Stimulated activated CD4-positive, alpha-beta T cell treated with anti-CD3 and anti-CD28 coated beads, Interleukin-1b, Interleukin-23, amount 100 ng/mL, for 4 hours (primary cell): ENCODE results near the gene NDUFS8.

Experiments used
- DNase-seq, 2 donors: peaks; one replicate each; pipeline ENCODE4 v3.0.0-alpha.2; 2020; ENCODE audit warnings: low read depth in 2 of 2

NDUFS8 gene

DNA sequence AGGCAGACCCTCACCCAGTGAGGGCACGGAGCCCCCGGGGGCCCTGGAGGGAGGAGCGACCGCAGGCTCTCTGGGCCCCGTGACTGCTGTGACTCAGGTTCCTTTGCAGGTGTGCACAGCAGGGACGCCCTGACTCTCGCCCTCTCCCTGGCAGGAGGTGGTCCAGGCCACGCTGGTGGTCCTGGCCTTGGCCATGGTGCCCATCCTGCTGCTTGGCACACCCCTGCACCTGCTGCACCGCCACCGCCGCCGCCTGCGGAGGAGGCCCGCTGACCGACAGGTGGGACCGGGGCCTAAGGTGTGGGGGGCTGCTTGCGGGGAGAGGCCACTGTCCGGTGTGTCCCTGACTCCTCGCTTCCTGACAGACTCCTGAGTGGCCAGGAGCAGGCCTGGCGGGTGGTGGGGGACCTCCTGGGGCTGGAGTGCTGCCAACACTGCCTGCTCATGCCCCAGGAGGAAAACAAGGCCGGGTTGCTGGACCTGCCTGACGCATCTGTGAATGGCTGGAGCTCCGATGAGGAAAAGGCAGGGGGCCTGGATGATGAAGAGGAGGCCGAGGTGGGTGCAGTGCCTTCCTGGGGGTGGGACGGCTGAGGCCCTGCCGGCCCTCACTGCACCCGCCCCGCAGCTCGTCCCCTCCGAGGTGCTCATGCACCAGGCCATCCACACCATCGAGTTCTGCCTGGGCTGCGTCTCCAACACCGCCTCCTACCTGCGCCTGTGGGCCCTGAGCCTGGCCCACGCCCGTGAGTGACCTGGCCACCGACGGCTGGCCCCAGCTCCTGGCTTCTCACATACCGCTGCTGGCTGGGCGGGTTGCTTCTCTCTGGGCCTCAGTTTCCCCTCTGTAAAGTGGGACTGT lies 19.3 kb downstream of the NDUFS8 start:
- no peak for DNase-seq

- DNase-seq: no peak
Observed at GRCh38 chr11:68050371-68050841, 19.9 kb downstream of the NDUFS8 start.

DNA sequence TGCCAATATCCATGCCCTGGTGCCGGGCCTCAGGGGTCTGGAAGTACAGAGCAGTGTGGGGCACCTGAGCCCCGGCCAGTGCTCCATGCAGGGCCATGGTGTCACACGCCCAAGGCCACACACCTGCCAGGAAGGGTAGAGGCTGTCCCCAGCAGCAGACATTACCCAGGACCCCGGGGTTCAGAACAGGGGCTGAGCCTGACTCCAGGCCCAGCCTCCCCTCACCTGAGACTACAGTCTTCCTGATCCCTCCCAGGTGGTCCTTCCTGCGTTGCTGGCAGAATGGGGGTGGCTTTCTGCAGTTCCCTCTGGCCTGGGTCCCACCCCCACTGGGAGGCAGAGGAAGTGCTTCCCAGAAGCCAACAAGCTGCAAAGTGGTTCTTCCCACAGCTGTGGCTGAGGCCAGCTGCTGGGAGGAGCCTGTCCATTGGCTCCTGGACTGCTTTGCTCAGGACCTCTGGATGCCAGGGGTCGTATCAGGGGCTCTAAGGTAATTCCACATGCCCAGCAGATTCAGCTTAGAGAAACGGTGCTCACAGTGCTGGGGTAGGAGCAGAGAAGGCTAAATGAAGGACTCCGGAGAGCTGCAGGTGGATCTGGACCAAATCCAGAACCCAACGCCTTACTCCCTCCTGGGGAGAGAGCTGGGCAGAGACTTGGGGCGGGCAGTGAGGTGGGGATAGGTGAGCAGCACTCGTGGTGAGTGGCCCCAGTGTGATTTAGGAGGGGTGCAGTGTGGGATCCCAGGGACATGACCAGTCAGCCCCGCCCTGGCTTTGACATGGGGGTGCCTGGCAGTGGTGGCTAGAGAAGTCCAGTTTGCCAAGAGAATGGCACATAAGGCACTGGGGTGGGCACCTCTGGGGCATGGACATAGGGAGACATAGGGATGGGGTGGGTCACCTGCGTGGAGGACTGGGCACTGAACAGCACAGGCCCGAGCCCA lies 21.0 kb downstream of the NDUFS8 start:
- DNase-seq: no peak

DNA sequence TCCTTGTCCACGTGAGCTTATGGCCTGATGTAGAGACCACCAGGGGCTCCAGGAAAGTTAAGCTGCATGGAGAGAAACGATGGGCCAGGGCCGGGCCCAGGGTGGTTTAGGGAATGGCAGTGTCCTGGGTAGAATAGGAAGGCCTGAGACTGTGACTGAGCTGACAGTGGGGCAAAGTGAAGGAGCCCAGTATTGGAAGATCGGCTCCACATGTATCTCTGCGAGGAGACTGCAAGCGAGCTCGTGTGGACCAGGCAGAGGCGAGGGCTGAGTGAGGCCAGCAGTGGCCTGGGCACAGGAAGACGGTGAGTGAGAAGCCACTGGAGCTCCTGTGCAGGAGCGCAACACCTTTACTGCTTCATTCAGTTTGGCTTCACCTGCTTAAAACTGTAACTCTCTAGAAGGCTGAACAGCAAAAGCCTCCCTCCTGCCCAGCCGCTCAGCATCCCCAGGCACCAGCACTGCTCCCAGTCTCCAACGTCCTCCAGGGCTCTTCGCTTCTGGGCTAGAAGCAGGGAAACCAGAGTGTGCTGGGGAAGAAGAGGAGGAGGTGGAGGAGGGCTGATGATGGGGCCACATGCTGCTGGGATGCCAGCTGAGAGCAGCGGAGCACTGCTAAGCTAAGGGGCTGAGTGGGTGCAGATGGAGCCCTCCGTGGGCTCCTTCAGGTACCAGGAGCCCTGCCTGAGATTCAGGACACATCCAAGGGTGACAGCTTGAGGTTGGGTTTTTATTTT lies 21.8 kb downstream of the NDUFS8 start:
- no peak for DNase-seq

DNA sequence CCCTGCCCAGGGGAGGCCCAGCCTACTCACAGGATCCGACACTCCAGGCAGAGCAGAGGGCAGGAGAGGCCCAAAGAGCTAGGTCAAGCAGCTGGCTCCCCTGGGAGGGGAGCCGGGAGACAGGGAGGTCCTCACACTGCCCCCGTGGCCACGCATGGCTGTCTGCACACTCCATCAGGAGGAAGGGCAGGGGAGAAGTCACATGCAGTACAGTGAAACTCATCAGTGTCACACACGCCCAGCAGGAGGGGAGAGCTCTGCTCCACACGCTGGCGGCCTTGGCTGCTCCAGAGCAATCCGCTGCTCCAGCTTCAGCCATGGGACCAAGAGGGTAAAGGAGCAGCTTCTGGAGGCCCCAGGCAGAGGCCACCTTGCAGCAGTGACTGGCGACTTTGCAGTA lies 22.6 kb downstream of the NDUFS8 start:
- no peak for DNase-seq

GRCh38 chr11:68053981-68054812 lies 23.7 kb downstream of the NDUFS8 start:
- no peak for DNase-seq

GRCh38 chr11:68056317-68057285 lies 26.1 kb downstream of the NDUFS8 start:
- DNase-seq: no peak

DNA sequence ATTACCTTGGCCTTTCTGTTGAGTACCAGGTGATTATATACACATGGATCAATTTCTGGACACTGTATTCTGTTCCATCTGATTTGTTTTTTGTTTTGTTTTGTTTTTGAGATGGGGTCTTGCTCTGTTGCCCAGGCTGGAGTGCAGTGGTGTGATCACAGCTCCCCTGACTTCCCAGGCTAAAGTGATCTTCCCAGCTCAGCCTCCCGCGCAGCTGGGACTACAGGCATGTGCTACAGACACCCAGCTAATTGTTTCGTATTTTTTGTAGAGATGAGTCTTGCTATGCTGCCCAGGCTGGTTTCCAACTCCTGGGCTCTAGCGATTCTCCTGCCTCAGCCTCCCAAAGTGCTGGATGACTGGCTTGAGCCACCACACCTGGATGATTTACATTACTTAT lies 27.3 kb downstream of the NDUFS8 start:
- DNase-seq: no peak

DNA sequence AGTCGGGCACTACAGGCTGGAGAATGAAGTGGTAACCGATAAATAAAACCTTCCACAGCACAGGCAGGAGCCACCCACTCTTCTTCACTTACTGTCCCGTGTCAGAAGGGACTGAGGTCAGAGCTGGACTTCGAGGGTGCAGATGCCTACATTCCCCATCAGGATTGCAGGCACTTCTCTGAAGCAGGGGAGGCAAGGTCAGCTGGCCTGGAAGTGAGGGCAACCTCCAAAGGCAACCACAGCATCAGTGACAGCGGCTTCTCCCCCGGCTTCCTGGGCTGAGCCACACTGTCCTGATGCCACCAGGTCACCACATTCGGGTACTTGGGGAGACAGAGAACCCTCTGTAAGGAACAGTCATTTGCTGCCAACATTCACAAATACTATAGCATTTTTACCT lies 31.0 kb downstream of the NDUFS8 start:
- no peak for DNase-seq

DNA sequence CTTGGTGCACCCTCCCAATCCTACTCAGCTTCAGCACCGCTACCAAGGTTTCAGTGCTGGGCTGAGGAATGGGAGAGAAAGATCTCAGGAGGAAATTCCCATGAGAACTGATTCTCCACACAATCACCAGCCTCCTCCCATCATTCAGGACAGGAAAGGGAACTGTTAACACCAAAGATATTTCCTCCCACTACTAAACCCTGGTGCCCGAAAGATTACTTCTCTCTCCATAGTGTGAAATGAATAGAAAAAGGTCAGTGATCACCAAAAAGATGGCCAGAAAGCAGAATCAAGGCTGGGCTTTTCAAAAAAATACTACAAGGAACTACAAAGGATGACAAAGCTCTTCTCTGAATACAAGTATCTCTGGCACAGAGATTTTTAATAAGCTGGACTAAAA lies 34.4 kb downstream of the NDUFS8 start:
- no peak for DNase-seq

GRCh38 chr11:68065841-68066240 lies 35.4 kb downstream of the NDUFS8 start:
- no peak for DNase-seq

DNA sequence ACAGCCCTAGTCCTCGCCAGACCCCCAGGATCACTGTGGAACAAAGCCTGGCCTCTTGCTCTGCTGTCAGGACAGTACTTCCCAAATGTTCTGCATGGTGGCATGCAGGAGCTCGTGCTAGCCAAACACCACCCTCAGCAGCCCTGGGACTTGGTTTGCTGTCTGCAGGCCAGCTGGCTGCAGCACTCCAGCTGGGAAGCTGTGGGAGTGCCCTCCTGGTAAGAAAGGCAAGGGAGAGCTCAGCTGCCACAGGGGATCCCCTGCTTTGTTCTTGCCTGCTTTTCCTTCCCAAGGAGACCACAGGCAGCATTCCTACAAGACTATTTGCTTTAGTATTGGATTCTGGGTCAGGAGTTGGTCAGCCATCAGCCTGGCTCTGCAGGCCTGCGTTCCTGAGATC lies 36.3 kb downstream of the NDUFS8 start:
- DNase-seq: no peak

DNA sequence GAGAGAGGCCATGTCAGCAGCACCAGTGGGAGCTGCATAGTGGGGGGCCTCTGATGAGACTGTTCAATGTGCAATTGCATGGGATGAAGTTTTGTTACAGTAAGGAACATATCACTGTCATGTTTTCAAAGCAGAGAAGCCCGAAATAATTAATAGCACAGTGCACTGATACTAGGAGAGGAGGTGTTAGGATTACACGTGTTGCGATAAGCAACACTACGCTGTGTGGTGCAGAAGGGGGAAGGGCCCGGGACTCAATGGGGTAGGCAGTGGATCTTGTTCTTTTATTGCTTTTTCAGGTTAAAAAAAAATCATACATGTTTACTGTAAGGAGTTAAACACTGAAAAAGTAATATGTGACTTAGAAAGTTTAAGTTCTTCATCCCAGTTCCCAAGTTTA lies 37.5 kb downstream of the NDUFS8 start:
- DNase-seq: no peak

- no peak for DNase-seq
Observed at GRCh38 chr11:68071281-68072048, 41.0 kb downstream of the NDUFS8 start.

DNA sequence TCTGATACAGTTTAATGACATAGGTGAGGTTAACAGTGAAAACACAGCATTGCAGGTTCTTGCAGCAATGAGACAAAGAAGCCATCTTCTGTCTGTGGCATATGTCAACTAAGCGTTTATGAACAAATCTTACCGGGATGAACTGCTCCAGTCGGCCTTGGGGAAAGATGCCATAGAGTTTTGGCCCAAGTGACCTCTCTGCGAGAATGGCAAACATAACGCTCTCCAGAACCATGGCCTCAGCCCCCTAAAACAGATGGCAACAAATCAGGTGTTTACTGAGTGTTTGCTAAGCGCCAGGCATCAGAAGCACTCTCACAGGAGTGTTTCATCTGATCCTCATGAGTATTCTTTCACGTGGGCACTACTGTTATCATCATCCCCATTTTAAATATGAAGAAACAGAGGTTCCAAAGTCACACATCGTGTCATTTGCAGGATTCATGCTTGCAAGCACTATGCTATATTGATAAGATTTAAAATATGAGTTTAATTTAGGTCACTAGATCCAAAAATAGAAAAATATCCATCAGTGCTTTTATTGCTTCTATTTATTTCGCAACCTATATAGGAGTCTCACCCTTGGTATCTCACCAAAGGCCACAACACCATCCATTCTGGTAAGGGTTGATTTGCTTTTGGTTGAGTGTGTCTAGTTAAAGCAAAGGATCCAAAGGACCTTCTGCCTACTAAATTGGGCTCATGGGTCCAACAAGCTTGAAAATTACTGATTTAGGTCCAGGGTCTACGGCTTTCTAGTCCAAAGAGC lies 44.3 kb downstream of the NDUFS8 start:
- DNase-seq: no peak

DNA sequence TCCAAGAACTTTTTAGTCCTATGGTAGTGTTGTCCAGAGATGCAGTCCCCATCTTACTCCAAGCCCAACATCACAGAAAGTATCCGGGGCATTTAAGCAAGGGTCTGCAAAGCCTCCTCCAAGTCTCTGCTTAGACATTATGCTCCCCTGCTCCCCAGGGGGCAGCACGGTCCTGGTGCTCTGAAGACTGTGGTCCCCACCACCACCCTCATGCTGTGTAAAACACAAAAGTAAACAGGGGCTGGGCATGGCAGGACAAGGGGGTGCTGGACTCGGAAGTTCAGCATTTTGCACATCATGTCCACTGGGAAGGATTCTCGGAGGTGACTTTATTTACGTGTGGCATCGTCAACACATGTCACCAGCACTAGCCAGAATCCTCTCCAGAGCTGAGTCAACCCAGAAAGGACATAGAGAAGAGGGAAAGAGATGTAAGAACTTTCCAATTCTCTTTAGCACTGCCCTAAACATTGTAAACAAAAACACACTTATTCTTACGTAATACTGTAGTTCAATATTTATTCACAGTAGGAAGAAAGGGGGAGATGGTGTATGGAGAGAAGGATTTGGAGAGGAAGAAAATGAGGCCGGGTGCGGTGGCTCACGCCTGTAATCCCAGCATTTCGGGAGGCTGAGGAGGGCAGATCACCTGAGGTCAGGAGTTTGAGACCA lies 46.0 kb downstream of the NDUFS8 start:
- DNase-seq: no peak
